Hematopoietic multipotent progenitor cell (in vitro differentiated cells): ENCODE data around the gene RPL35. TPM values are rescaled to one million over a fixed set of nuclear protein-coding genes. Genes with fewer than 3 reads are reported as not detected.

Source experiments
- DNase-seq, 3 donors: peaks; one replicate each; pipeline ENCODE4 v3.0.0-alpha.2; 2011 to 2015; ENCODE audit warnings: low read depth in 2 of 3, low spot score in 2 of 3
- total RNA-seq: library from RNA; depleted of rRNA; stranded (reverse); fragments of >200 nt; gene quantifications from one replicate; pipeline ENCODE4 v1.2.3, GENCODE V29; 2012

RPL35 gene
- total RNA-seq = 1,783 TPM

DNA sequence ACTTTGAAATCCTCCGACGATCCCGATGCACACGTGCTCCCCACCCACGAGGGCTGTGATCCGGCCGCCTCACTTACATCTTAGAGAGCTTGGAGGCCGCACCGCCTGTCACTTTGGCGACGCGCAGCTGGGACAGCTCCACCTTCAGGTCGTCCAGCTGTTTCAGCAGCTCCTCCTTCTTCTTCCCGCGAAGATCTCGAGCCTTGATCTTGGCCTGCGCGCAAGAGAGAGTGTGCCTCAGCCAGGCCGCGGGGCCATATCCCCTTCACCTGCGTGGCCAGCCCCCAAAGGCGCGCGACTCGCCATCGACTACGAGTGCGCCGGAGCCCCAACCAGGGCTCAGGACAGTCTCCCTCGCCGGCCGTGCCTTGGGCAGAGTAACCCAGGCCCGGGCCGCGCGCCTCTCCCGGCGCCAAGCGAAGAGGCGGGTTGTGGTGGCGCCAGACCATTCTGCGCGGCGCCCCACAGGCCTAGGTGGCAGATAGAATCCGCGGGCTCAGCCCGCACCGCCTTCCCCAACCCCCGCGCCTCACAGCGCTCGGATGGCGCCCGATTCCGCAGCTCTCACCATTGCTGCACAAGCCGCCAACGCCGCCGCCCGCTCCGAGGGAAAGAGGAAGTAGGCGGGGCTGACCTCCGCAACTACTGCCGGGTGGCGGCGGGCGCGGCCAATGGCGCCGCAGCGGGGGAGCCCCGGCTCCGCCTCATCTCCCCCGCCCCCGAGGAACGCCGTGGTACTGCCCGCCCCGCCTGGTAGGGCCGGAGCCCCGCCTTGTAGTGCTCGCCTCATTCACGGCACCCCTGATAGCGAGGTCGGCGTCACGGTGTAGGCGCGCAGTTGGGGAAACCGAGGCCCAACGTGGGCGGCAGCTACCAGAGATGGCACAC, at the start of gene RPL35, which contains the start of gene ARPC5L:
RPL35 (minus strand) TSS at position 616 of the 888 bp plus-strand sequence; CDS start at position 571, 45 bp downstream.
ARPC5L (plus strand) TSS at position 789 of the 888 bp plus-strand sequence. CDS start 7,161 bp downstream, outside the sequence.
- DNase-seq = peak; percentile 88 to 96 (median 95)

DNA sequence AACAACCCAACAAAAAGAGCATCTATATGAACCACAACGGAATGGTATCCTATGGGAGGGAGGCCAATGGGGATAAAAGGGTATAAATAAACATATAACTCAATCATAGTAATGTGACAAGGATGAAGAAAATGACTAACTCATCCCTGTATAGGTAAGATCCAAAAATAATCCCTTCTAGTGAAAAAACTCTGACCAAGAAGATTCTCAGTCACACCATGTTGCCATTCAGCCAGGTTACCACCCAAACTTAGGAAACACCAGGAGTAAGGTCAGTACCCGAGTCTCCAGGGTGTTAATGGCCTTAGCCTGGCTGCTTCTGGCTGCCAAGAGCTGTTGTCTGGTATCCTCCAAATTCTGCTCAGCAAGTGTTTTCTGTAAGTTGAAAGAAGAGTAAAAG, 46.3 kb upstream of the RPL35 start:
- DNase-seq = no peak

DNA sequence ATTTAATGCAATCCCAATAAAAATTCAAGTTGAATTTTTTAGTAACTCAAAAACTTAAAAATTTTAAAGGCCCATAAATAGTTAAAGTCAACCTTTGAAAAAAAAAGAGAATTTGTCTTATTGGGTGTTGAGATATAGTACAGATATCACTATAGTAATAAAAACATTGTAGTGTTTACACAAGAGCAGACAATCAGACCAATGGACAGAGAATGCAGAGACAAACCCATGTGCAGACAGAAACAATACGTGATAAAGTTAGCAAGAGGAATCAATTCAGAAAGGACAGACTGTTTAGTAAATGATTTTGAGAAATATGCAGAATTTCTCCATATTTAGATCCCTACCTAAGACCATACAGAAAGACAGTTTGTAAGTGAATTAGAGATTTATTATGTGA, 45.2 kb upstream of the RPL35 start:
- no peak for DNase-seq

DNA sequence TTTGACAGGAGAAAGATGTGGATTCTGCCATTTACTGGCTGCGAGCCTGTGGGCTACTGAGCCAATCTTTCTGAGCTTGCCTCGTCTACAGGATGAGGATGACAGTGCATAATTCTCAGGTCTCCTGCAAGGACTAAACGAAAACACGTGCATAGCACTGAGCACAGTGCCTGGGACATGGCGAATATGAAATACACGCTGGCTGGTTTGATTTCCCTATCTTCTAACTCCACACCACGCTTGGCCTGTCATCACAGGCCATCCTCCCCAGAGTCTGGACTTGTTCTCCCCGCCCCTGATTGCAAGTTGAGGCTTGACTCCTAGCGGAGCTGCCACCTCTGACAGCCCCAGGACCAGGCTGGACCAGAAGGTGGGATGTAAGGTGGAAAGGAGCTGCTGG, 38.1 kb upstream of the RPL35 start:
- DNase-seq = no peak

DNA sequence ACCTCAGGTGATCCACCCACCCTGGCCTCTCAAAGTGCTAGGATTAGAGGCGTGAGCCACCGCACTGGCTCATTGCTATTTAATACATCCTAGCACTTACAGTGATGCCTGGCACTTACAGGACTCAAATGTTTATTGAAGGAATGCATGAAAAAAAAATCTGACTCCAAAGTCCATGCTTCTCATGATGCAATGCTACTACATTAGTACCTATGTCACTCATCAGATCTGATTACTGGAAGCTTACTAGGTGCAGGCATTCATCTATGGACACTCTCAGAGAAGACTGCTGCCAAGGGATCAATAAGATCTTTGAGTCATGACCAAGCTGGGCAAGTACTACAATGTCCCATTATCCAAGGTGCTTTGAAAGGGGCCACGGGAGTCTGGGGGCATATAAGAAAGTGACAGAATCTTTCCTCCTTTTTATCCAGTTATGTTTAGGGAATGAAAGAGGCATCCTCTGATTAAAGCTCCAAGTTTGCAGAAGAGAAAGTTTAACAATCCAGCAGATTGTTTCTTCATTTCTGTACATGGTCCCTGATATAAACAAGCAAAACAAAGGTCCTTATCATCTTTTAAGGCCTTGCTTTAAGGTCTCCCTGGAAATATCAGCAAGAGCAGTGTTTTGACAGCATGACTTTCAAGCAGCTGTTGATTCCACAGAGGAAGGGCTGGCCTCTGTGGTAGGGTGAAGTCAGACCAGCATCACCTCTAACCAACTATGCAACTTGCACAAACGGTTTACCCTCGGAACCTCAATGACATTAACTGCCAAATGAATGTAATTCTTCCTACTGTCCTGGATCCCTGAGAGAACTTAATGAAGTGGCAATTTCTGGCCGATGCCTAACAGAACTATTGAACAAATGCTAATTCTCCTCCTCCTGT, 36.1 kb upstream of the RPL35 start:
- DNase-seq = no peak

DNA sequence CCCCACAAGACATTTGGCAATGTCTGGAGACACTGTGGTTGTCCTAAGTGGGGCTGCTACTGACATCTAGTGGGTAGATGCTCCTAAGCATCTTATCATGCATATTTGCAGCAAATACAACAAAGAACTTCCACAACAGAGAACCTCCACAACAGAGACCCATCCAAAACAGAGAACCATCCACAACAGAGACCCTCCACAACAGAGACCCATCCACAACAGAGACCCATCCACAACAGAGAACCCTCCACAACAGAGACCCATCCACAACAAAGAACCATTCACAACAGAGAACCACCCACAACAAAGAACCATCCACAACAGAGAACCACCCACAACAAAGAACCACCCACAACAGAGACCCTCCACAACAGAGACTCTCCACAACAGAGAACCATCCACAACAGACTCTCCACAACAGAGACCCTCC, 33.0 kb upstream of the RPL35 start:
- peak; percentile 39 to 83 (median 66) for DNase-seq

DNA sequence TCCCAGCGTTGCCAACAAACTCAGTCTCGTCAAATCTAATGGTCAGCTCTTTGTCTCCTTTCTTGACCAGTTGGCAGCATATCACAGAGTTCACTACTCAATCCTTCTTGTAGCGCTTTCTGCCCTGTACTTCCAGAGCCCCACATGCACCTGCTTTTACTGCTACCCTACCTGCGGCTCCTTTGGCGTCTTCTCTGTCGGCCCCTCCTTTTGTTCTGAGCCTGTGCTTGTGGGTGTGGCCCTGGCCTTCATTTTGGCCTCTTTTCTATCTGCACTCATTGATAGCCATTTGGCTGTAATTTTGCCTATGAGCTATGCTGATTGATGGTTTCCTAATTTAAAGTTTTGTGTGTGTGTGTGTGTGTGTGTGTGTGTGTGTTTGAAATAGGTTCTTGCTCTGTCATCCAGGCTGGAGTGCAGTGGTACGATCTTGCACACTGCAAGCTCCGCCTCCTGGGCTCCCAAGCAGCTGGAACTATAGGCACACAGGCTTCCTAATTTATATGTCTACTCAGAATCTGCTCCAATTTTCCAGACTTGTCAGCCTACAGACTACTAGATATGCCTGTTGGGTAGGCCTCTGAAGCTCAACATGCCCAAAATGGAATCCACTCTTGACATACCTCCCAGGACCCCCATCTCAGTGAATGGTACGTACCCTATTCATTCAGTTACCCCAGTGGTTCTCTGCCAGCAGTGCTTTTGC, 32.4 kb upstream of the RPL35 start:
- DNase-seq = no peak

DNA sequence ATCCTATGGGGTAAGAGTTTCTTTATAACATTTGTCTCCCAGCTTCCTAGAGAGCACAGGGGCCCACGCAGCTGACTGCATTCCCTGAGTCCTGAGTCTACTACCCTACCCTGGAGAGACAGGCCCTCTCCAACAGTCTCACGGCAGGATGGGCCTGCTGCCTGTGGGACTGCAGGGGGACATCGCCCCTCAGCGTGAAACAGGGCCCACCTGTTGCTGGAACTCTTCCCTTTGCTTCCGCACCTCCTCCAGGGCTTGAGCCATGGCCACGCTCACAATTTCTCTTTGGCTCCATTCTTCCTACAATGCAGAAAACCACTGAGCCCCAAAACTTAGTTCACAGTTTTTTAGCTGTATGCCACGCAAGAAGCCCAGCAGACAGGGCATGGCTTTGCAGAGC, 28.4 kb upstream of the RPL35 start:
- DNase-seq = no peak

DNA sequence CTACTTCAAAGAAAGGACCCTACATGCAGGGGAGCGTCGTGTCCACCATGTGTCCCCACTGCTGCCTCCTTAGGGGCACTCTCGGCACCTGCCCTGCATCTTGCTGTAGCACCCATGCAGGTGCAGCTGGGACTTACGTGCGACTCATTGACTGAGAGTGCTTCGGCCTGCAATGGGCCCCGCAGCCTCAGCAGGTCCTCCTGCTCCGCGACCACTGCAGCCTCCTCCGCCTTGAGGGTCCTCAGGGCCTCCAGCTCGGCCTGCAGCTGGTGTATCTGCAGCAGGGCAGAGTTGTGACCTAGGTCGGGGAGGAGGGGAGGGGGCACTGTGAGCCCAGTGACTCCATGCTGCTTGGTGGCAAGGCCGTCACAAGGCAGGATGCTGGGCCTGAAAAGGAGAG, 27.2 kb upstream of the RPL35 start:
- DNase-seq = no peak

DNA sequence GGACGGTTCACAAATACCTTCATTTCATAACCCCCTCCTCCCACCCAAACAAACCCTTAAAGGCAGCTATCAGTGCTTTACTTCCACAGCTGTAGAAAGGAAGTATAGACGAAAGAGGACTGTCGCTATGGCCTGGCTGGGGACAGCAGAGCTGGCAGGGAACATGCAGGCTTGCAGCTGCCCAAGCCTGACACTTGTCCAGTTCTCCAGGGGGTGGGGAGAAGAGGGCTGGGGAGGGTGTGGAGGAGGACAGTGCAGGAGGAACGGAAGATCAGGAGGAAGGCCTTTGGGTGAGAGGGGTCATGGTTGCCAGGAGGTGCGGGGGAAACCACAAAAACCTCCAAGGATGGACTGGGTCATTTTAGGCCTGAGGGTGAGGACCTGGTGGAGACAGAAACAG, 26.1 kb upstream of the RPL35 start:
- no peak for DNase-seq

DNA sequence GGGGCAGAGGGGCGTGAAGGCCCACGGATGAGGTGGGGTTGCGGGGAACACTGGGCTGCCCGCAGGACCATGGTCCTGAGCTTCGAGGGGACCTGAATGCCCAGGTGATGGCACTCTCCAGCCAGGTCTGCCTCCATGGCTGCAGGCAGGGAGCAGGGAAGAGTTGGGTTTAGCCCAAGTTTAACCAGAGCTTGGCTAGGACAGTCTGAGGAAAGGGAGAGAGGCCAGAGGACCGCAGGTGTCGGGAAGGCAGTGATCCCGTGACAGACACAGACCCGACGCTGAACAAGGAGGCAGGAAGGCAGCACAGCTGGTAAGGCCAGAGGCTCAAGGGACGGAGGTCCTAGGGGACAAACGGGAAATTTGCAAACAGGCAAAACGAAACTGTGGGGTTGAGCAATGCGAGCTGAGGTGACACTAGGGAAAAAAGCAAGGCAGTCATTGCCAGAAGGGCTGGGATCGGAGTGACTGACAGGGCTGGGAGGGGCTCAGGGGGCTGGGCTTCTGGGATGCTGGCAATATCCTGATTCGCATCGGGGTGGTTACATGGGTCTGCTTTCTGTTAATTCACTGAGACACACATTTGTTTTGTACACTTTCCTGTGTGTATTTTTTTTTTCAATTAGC, 25.2 kb upstream of the RPL35 start:
- no peak for DNase-seq

DNA sequence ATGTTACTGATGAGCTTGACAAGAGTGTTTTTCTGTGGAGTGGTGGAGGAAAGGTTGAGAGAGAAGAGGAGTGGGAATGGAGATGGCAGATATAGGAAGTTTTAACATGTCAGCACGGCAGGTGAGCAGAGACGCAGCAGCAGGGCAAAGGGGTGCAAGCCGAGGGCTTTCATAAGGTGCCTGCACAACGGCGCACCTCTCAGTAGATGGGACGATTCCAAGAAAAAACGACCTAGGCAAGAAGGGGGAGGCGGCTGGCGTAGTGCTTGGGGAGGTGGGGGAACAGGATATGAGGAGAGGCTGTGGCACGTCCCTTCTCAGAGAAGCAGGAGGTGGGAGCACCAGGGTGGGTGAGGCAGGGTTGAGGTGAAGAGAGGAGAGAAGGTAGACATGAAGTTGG, 24.7 kb upstream of the RPL35 start:
- DNase-seq = no peak

DNA sequence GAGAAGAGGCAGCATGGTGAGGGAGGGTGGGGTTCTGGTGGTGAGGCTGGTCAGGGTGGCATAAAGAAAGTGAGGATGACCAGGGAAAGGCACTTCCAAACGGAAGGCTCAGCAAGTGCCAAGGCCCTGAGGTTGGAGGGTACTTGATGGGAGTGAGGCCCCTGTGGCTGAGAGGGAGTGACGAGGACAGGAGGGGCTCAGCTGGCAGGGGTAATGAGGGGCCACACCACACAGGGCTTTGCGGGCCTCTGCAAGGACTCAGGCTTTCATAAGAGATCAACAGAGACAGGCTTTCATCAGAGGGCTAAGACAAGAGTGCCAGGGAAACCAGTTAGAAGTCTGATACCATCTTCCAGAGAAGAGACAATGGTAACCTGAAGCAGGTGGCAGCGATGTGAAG, 23.8 kb upstream of the RPL35 start:
- DNase-seq = no peak

DNA sequence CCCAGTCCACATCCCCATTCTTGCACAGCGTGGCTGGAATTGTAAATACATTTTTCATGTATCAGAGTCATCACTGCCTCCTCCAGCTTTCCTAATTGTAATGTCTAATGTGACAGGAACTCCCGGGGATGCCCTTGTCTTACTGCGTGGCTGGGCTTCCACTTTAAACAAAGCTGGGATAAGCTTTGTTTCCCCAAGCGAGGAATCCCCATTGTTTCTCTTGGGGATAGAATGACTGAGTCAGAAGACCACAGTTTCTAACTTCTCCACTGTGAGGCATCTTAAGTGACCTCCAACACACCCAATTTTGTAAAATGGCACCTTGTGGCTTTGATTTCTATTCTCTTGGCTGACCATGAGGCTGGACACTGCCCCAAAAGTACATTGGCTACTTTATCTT, 22.6 kb upstream of the RPL35 start:
- DNase-seq = no peak

DNA sequence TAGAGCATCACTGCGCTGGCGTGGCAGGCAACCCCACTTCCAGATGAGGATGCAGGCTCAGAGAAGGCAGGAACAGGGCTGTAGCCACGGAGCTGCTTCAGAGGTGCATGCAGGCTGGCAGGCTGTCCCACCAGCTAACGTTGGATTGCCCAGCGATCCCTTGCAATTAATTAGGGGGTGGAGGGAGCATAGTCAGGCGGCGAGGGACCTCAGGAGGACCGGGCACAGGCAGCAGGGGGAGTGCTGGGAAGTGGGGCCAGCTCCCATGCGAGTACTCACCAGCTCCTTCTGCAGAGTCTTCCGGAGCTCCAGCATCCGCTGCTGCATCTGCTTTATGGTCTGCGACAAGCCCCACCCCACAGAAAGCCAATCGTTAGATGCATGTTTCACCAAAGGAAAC, 20.5 kb upstream of the RPL35 start:
- DNase-seq = no peak

DNA sequence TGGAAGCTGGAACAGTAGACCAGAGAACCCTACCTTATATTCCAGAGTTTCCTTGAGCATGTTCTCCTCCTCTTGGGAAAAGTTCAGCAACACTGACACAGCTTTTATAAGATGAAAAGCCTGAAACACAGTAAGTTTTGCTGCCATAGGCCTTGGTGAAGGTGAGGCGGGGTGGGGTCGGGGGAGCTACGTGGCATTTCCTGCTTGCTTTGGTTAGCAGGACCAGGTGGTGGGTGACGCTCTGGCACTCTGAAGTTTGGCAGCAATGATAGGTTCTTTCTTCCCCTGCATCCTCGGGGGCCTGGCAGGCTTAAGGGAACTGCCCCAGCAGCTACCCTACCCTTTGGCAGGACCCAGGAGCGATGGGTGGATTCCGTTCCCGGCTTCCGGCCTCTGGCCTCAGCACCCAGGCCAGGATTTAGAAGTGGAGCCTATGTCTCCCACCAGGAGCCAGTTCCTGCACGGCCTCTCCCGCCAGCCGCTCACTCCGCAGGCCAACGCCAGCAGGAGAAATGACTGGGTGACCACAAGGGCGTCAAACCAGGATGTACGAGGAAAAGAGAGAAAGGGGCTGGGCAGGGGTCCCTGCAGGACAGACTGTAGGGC, 19.5 kb upstream of the RPL35 start:
- DNase-seq = no peak

DNA sequence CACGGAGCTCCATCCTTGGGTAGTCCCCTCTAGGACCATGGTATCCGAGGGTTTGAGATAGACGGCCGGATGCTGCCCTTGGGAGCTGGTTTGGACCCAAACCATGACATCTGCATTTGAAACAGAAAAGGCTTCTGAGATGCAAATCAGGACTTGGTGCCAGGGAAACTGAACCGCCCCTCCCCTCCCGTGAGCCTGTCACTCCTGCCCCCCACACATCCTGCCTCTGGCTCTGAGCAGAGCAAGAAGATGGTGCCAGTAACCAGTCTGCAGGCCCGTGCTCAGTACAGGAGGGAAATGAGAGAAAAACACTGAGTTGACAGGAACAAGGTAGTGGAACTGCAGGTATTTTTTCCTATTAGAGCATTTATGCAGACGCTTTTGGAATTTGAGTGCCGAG, 18.7 kb upstream of the RPL35 start:
- no peak for DNase-seq

DNA sequence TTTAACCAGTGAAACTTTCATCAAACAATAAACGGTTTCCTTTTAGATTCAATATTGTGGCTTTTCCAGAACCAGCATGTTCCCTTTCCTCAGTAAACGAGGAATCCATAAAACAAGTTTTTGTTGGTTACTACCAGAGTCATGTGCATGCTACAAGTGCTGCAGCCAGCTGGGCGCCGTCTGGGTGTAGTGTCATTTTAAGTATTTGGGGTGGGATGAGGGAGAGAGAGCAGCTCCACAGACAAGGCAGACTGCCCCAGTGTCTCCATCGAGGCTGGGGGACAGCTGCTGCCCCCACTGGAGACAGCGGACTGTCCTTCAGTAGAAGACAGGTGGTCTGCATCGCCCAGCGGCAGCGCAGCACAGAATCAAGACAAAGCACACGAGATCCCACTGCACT, 17.5 kb upstream of the RPL35 start:
- DNase-seq = no peak

DNA sequence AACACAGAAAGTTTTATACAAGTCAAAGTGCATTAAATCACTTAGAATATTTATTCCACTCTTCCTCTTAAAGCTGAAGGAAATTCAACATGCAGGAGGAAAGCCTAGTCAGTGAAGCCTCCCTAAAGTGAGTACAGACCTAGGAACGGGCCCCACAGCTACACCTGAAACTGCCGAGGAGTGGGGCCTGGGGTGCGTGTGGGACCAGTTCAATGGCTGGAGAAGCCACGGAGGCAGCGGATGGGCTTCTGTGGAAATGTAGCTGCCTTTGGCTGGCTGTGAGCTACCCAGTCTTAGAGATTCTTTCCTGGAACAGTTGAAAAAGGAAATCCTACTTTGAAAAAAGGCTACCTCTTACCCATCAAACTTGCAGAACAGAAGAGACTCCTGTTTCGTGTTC, 16.8 kb upstream of the RPL35 start:
- DNase-seq = no peak

DNA sequence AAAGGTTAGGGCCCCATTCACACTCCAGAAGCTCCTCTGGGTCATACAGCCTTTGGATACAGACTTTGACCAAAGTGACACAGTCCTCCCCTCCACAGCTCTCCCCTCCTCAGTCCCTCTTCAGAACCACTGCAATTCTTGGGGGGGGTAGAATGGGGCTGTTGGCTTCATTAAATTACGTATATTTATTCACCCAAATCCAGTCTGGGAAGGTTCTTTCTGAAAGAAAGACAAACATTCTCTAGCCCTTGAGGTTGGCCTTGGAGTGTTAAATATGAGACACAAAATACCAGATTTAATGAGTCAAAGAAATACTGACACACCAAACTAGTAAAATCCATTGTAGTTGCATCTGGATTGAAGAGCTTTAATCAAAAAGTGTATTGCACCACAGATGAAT, 16.3 kb upstream of the RPL35 start:
- no peak for DNase-seq
